SIG-M5 treated with dmso at 0.1 percent for 504 hours (cell line): Measurements from ENCODE around the gene ZNF157.
A peak's percentile ranks its signal among the peaks of the same experiment; 100 is the strongest.
"Not testable (repeated sequence)": the region's sequence is repeated elsewhere in the genome, so short reads cannot be mapped to it uniquely, and the experiment has no call there.

Experiments
- DNase-seq: peaks from one replicate; lab custom pipeline; 2025; ENCODE audit not compliant: unreplicated experiment; lab: John Stamatoyannopoulos, UW

ZNF157 gene

DNA sequence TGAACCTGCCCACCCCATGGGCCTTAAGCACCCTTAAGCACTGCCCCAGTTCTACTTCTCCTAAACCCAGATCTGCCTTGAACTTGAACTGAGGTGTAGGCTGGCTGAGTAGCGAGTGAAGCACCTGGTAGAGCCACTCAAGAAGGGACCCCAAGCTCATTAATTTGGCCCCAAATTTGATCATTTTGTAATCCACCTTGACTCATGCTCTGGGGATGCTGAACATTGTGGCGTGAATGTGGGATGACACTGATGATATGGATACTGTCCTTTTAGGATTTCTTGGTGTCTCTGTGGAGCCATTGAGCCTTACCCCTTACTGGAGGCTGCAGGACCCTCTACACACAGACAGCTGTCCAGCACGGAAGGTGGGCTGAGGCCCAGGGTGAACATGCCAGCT is at the start of gene ZNF157:
ZNF157 (plus strand) TSS at position 301 of the 400 bp plus-strand sequence; CDS start at position 392, 91 bp downstream.
- DNase-seq: no peak

GRCh38 chrX:47321386-47321785 is 49.0 kb upstream of the ZNF157 start:
- no peak for DNase-seq

DNA sequence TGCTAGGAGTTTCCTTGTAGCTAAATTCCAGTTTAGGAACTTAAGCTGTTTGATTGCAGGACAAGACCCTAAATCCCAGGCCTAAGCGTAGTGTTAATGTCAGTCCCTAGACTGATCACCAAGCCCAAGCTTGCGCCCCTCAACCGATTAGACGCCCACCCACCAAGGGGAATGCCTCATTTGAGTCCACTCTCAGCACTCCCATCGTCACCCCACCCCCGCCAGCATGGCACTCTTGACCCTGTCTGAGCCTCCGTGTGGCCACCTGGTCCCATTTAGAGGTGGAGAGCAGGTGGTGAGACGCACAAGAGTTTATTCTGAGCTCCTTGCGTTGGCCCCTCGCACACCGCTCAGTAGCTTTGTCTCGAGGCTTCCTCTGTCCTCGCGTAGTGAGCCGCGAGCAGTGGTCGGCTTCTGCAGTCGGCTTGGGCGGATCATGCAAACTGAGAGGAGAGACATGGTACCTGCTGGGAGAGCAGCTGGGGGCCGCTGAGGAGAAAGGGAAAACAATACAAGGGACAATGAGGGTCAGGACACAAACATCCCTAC is 48.5 kb upstream of the ZNF157 start:
- DNase-seq: no peak

GRCh38 chrX:47327902-47328301 is 42.5 kb upstream of the ZNF157 start:
- peak; percentile 9 for DNase-seq

GRCh38 chrX:47332729-47333128 is 37.6 kb upstream of the ZNF157 start:
- DNase-seq: not testable (repeated sequence)

DNA sequence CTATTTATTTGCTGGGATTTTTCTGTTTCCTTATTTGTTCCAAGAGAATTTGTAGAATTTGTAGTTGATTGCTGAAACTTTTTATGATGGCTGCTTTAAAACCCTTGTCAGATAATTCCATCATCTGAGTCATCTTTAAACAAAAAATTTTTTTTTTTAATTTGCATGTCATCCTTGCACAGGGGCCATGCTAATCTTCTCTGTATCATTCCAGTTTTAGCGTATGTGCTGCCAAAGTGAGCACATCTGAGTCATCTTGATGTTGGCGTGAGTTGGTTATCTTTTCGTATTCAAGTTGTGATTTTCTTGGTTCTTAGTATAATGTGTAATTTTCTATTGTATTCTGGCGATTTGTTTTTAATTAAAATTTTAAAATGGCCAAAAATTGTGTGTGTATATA is 18.7 kb upstream of the ZNF157 start:
- no peak for DNase-seq

- no peak for DNase-seq
Measured at GRCh38 chrX:47358387-47359065, 11.9 kb upstream of the ZNF157 start.

- no peak for DNase-seq
Measured at GRCh38 chrX:47360423-47361179, 9.8 kb upstream of the ZNF157 start.

DNA sequence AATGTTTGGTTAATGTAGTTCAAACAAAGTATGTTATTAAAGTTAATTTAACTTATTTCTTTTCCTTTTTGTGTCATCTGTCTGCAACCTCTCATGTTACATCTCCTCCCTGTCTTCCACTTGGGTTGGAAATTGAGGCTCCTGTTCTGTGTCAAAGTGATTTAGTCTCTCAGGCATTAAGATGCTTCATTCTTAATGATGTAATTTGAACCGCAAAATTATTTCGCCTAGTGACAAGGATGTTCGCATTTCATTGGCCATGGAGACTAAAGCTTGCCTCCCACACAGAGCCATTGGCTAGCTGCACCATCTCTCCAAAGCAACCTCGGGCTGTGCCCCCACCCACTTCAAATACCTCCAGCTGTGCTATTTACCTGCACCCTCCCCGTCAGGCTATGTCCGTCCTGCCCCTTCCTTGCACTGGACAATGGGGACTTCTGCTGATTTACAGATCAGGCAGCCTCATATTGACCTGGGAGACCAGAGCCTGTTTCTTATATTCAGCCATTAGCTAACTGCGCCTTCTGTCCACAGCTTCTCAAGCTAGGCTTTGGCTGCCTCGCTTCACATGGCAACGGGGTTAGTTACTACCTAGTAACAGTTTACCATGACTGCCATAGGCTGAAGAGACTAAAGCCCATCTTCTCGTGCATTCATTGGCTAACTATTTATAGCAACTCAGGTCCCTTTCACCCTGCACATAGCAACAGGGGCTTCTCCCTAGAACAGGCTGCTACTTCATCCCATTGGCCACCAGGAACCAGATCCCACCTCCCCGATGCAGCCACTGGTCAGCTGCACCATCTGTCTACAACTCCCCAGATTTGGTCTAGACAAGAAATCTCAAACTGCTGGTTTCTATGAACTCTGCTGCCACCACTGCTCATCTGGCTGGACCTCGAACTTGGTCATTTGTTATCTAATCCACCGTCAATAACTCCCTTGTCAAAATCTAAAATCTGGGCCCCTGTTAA is 8.6 kb upstream of the ZNF157 start:
- peak; percentile 66 for DNase-seq

DNA sequence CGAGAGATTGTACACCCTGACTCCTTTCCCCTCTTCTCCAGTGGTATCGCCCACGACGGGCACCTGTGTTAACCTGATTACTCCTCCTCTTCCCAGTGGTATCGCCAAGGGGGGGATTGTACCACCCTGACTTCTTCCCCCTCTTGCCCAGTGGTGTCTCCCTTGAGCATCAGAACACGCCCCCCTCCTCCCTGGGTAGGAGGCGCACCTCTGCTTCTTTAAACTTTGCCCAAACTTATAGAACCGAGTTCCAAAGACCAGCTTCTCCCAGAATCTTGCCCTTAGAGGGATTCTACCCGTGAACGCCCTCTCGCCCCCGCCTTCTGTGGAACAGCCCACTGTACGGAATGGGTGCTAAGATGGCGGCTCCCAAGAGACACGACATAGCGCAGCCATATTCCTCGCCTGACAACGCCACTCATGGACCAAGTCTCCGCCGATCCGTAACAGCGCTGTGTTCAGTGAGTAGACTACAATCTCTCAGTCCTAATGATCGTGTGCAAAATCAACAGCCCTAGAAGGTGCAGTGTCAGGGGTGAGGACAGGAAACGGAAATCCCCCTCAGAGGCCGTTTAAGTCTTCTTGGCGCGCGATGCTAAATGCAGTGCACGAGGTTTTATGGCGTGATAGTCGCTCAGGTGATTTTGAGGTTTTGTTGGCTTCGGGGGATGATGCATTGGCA is 4.2 kb upstream of the ZNF157 start:
- DNase-seq: peak; percentile 65

GRCh38 chrX:47373198-47373597 is 2.8 kb downstream of the ZNF157 start:
- no peak for DNase-seq

DNA sequence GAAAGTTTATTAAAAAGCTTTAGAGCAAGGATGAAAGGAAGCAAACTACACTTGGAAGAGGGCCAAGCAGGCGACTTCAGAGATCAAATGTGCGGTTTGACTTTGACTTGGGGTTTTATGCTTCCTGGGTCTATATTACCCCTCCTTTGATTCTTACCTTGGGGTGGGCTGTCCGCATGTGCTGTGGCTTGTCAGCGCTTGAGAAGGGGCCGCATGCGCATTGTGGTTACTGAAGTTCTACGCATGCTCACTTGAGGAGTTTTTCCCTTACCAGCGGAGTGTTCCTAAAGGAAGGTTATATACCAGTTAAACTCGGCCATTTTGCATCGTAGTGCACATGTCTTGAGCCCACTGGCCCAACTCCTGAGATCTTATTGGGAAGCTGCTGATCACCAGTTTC is 9.9 kb downstream of the ZNF157 start:
- DNase-seq: no peak

DNA sequence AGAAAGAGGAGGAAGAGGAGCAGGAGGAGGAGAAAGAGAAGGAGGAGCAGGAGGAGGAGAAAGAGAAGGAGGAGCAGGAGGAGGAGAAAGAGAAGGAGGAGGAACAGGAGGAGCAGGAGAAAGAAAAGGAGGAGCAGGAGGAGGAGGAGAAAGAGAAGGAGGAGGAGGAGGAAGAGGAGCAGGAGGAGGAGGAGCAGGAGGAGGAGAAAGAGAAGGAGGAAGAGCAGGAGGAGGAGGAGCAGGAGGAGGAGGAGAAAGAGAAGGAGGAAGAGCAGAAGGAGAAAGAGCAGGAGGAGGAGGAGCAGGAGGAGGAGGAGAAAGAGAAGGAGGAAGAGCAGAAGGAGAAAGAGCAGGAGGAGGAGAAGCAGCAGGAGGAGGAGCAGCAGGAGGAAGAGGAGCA is 10.5 kb downstream of the ZNF157 start:
- not testable (repeated sequence) for DNase-seq

DNA sequence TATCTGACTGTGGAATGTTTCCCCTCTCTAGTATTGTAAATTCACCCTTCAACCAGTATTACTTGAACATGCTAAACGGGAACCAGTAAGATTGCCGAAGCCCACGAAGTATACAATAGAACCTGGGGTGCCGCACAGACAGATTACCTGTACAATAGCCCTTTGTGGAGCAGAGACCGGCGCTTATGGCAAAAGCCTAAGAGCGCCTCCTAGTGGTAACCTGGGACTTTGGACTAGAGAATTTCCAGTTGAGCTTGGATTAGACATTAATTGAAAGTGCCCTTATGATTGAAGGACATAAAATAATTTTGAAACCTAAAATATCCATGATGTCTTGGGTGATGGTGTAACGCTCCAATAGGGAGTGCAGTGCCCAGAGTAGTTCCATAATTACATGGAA is 14.1 kb downstream of the ZNF157 start:
- peak; percentile 55 for DNase-seq

DNA sequence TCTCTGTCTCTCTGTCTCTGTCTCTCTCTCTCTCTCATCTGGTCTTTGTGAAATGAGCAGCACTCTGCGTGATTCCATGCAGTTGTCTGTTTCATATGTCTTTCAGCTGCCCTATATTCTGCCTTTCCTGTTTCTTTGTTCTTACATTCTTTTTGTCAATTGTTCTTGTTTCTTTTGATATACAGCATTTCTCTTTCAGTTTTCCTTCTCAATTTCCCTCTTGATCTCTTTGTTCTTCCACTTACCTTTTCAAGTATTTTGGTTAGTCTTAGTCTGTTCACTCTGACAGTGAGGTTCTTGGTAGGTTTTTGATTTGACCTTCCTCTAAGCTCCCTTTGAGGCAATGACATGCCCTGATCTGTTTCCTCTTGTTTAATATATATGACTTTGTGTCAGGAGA is 20.4 kb downstream of the ZNF157 start:
- no peak for DNase-seq

DNA sequence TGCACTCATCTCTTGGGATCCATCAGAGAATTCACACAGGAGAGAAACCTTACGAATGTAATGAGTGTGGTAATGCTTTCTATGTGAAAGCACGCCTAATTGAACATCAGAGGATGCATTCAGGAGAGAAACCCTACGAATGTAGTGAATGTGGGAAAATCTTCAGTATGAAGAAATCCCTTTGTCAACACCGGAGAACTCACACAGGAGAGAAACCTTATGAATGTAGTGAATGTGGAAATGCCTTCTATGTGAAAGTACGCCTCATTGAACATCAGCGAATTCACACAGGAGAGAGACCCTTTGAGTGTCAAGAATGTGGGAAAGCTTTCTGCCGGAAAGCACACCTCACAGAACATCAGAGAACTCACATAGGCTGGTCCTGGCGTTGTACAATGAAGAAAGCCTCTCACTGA is 42.8 kb downstream of the ZNF157 start:
- DNase-seq: no peak

GRCh38 chrX:47420265-47420664 is 49.9 kb downstream of the ZNF157 start:
- DNase-seq: no peak

GRCh38 chrX:47420962-47421361 is 50.6 kb downstream of the ZNF157 start:
- DNase-seq: no peak

GRCh38 chrX:47422444-47422843 is 52.1 kb downstream of the ZNF157 start:
- no peak for DNase-seq

DNA sequence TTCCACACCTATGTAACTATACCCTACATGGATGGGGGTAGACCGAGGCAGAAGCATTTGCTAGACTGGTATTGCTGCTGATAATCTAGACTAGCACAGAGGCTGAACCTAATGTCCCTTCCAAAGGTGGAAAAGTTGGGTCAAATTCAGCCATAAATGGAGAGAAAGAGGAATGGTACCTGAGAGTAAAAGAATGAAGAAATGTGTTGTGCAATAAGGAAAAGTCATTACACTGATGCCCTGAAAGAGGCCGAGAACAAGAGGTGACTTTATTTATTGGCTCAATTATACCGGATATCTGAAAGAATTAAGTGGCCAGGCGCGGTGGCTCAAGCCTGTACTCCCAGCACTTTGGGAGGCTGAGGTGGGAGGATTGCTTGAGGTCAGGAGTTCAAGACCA is 60.5 kb downstream of the ZNF157 start:
- DNase-seq: no peak

DNA sequence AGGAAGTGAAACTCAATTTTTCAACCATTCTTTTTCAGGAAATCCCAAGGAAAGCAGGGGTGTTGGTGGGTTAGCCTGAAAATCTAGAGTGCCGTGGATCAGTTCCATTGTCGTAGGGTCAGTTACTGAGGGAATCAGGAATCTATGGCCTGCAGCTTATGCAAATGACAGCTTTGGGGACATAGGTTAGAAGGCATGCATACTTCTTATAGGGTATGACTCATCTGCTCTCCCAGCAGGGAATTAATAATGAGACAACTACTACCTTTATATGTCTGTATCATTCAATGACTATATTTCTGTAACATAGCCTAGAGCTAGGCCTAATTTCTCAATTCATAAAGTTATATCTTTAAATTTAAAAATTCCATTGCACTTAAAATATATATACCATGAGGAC is 76.1 kb downstream of the ZNF157 start:
- DNase-seq: no peak
